ENCODE results near the gene MED8.

The MED8 gene, protein sequence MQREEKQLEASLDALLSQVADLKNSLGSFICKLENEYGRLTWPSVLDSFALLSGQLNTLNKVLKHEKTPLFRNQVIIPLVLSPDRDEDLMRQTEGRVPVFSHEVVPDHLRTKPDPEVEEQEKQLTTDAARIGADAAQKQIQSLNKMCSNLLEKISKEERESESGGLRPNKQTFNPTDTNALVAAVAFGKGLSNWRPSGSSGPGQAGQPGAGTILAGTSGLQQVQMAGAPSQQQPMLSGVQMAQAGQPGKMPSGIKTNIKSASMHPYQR

DNA sequence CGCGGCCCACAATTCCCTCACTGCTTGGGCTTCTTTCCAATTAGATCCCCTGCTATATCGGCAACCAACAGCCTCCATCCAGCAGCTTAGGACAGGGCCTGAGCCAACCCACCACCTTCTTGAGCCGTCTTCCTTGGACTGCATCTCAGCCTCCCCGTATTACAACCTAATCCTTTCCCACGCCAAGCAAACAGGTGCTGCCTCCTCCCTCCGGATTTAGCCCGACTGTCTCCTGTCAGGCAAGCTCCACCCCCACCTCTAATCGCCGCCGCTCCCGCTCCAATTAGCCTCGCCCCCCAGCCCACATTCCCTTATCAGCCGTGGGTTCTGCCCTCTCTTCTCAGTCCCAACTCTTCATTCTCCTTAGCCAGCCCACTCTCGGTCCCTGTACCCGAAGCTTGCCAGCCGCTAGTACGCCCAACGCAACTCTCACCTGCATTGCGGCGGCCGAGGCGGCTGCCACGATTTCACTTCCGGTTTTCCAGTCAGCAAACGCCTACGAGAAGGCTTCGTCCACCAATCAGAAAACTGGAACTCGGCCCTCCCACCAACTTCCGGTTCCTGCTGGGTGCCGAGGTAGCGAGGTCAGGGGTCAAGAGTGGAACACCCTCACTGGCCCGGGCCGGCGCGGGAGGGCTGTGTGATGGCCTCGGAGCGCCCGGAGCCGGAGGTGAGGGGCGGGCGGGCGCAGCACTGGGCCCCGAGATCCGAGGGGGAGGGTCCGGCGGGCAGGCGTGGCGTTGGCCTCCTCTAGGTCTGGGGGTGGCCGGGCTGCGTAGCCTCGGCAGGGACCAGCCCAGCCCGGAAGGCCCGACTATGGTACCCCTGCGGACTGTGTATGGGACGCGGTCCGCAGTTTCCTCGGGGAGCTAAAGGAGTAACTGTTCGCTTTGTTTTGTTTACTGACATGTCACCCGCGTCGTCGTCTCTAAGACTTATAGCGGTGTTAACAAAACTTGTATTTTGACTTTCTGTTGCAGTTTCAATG is at the start of gene MED8, which contains the start of gene SZT2:
Gene MED8, minus strand, starts transcription at position 475 of the 988 bp plus-strand sequence. Its CDS starts 36 bp downstream, at position 439.
Gene SZT2, plus strand, starts transcription at position 574 of the 988 bp plus-strand sequence. Its CDS starts 70 bp downstream, at position 644.
- DNase-seq (ENCODE audit: low spot score) = peak; percentile 97

DNA sequence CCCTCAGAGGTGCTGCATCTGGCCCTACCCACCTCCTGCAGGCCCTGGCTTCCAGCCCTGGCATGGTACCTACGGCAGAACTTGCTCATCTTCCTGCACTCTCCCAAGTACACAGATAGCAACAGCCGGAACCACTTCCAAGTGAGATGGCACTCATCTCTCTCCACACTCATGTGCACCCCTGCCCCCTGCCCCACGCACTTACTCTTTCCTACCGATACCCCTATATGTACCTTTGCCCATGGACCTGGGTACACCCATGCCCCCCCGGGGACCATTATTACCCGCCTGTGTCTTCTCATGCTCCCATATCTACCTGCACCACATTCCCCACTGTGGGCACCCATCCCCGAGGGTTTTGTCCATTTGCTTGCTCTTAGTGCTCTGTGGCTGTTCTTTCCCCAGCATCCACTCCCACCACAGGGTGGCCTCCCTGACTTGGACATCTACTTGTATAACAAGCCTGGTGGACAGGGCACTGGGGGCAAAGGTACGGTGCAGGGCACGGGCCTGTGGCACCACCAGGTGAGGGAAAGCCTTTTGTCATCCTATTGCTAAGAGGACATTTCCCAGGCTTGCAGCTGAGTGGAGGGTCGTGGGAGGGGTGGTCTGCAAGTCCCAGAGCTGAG is 49.5 kb upstream of the MED8 start:
- peak; percentile 59 for DNase-seq (ENCODE audit: low spot score)

DNA sequence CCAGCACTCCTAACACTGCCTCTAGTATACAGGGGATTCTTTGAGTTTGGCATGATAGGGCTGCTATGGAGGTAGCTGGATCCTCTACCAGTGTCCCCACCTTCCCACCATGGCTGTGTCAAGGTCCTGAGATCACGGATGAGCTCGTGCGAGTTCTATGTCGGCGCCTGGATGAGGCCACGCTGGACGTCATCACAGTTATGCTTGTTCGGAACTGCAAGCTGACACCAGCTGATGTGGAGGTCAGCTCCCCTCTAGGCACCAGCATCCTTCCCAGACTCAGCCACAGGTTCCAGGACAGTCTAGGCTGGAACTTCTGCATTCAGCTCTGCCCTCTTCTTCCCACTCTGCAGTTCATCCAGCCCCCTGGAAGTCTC is 49.0 kb upstream of the MED8 start:
- peak; percentile 38 for DNase-seq (ENCODE audit: low spot score)

DNA sequence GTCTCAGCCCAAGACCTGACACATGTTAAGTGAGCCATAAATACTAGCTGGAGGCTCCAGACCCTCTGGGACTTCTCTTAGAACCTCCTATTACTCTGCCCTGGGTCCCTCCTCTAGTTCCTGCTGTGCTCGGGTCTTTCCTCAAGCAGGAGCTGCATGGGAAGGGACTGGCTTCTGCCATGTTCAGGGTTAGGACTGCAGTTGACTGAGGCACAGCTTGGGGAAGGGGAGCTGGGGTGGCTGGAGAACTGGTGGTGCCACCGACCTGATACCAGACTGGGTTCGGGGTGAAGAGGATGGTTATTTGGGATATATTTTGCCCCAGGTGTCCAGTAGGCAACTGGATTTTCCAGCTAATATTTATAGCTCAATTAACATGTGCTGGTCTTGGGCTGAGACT is 48.4 kb upstream of the MED8 start:
- peak; percentile 54 for DNase-seq (ENCODE audit: low spot score)

DNA sequence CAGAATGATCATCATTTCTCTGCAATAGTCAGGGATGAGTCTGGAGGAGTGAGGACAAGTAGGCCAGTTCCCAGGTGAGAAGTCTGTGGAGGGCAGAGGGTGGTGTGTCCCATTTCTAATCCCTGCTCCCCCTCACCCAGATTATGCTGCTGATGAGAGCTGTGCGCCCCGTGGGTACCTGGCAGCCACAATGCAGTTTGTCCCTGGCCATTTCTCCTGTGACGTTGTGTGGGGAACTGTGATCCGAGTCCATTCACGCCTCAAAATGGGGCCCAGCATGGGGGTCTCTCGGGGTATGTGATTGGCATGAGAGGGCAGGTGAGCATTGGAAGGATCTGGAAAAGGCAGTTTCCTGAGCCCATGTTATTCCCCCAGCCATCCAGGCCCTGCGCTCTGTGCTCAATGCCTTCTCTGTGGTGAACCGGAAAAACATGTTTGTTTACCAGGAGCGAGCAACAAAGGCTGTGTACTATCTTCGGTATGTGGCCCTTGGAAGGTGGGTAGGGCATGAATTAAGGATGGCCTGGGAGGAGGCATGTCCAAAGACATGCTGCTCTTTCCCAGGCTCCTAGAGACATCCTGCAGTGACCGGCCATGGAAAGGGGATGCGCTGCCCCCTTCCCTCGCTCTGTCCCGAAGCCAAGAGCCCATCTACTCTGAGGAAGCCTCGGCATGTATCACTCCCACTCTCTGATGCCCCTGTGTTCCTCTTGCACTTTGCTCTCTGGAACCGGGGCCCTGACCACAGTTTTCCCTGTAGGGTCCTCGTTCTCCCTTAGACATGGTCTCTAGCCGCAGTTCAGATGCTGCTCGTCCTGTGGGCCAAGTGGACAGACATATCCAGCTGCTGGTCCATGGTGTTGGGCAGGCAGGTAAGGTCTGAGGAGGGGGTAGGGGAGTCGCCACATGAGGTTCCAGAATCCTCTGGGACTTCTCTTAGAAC is 47.7 kb upstream of the MED8 start:
- peak; percentile 56 for DNase-seq (ENCODE audit: low spot score)

DNA sequence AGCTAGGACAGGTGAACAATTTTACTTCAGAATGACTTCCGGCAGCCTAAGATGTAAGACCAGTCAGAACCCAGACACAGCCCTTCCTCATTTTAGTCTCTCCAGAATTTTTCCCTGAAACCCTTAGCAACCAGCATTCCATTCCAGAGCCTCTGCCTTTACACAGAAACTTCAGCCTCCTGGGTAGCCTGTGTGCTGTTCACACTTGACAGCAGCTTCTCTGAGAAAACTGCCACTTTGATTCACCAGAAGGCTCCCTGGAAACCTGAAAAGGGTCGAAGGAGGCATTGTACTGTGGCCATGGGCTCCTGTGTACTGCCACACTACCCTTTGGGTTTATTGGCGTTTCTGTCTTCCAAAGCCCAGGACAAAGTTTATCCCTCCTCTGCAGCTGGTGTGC is 46.8 kb upstream of the MED8 start:
- peak; percentile 34 for DNase-seq (ENCODE audit: low spot score)

DNA sequence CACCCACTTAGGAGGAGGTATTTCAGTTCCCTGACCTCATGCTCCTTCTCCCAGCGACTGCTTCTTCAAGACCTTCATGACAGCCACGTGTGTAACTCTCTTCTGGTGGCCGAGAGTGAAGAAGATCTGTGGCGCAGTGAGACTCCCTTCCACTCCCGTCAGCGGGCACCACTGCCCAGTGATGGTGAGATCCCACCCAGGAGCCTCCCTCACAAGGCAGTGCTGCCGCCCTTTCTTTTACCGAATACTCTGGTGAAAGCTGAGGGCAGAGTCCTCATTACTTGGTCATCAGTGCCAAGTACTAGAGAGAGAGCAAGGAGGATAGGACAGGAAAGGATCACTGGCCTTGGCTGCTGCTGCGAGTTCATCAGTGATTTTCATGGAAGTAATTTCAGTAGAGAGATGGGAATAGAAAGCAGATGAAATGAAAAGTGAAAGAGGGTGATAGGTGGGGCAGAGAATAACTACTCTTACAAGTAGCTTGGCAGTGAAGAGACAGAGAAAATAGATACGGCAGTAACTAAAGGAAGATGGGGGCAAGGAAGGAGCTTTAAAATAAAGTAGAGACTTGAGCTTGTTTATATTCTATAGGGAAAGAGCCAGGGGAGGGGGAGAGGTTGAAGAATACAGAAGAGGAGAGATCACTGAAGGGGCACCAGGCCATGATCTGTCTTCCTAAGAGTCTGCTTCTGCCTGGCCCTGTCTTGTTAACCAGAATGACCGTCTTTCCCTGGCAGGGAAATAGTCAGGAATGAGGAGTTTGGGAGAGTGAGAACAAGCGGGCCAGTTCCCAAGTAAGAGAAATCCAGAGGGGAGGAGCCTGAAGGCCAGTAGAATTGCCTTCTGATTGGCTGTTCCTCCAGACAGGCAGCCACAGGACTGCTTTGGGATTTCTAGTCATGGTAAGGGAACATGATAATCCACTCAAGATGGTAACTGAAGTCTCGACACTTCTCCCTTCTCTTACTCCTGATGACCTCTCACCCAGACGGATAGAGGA is 45.8 kb upstream of the MED8 start:
- DNase-seq (ENCODE audit: low spot score) = peak; percentile 59

DNA sequence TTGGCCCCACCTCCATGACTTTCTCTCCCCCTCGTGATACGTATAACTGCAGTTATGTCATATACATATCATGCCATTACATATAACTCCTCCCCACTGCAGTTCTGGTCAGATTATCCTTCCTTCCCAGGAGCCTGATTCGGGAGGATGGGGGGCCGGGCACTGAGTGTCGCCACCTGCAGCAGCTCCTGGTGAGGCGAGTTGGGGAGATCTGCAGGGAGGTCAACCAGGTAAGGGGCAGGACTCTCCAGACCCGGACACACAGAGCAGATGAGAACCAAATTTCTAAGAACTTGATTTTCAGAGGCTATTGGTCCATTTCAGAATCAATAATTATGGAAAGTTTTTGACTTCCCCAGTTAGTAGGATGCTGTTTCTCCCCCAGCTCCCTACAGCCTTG is 44.7 kb upstream of the MED8 start:
- DNase-seq (ENCODE audit: low spot score) = peak; percentile 17

DNA sequence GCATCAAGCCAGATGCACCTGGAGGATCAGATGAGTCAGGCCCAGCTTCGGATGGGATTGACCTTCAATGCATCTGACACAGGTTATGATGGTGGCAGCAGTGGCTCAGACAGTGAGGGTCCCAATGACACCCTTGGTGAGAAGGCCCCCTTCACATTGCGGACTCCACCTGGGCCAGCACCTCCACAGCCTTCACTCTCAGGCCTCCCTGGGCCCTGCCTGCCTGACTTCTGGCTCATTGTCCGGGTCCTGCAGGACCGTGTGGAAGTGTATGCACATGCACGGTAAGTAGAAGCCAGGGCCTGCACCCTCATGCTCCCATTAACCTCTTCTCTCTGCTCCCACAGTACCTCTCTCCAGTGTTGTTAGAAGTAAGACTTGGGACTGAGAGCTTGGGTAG is 43.3 kb upstream of the MED8 start:
- DNase-seq (ENCODE audit: low spot score) = no peak

DNA sequence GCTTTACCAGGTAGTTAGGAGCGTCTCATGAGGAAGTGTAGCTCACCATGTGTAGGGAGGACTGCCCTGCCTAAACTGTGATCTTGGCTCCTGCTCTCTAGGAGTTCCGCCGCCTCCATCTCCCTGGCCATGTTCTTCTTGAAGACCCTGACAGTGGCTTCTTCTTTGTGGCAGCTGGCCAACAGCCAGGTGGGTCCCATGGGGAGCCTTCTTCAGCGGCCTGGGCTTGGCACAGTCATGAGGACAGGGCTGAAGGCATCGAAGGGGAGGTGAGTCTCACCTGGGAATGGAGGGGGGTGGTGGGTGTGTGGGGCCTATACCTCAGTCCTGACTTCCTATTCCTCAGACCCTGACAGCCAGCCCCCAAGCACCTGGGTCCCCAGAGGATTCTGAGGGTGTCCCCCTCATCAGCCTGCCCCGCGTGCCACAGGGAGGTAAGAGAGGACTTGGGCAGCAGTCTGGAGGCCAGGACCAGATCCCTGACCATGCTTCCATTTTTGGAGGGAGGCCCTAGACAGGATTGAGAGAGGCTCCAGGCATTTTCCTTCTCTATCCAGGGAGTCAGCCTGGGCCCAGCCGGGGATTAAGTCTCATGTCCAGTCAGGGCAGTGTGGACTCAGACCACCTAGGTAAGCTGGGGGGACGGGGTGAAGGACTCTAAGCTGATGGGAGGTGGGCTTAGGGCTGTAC is 42.7 kb upstream of the MED8 start:
- no peak for DNase-seq (ENCODE audit: low spot score)

DNA sequence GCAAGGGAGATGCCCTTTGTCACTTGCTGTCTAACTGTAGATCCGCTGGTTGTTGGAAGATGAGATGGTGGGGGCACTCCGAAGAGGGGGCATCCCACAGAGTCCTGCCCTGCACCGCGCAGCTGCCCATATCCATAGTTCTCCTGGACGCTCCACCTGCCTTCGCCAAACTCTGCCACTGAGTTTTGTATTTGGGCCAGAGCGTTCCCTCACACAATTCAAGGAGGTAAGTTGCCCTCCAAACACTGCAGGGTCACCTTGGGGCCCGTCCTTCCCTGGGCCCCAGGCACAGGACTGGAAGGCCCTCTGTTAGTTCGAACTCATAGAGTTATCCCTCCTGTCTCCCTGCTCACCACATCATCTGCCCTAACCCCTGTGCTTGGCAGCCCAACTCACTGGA is 42.1 kb upstream of the MED8 start:
- no peak for DNase-seq (ENCODE audit: low spot score)

DNA sequence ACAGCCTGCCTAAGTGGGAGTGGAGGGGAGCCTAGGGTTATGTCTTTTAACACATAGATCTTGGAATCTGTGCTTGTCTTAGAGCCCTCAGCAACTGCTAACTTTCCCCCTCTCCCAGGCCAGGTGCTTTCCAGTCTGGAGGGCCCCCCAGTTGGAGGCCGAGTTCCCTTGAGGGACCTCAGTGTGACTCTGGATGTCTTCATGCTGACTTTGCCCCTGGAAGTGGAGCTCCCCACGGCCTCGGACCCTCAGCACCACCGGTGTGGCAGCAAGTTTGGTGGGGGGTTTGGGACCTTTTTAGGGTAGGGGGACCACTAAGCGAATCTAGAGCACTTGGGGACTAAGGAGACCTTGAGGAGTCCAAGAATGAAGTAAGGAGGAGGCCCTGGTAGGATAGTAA is 41.2 kb upstream of the MED8 start:
- DNase-seq (ENCODE audit: low spot score) = no peak

DNA sequence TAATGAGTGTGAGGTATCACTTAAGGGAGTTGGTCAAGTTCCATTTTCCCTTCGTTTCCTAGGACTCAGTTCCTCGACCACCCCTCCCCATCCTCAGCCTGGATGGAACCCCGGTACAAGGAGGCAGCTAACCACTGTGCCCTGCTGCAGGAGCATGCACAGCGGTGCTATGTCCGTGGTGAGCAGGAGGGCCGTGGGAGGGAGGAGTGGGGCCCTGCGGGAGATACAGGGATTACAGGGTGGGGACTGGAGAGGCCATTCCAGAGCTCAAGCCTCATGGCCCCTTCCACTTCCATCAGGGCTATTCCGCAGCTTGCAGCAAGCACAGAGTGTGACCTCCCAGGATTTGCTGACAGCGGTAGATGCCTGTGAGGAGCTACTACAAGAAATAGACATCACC is 38.3 kb upstream of the MED8 start:
- DNase-seq (ENCODE audit: low spot score) = no peak

DNA sequence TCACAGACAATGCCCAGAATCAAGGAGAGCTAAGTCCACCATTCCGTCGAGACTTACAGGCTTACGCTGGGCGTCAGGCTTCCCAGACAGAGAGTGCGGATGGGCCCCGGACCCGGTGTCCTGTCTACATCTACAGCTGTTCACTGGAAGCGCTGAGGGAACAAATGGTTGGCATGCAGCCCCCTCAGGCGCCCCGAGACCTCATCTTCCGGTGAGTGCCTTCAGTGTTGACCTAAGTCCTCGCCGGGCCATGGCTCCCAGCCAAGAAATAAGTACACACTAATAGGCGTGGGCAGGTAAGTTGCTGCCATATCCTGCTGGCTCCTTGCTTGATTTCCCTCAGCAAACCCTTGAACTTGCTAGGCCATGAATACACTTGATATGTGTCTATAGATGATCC is 37.9 kb upstream of the MED8 start:
- DNase-seq (ENCODE audit: low spot score) = no peak

DNA sequence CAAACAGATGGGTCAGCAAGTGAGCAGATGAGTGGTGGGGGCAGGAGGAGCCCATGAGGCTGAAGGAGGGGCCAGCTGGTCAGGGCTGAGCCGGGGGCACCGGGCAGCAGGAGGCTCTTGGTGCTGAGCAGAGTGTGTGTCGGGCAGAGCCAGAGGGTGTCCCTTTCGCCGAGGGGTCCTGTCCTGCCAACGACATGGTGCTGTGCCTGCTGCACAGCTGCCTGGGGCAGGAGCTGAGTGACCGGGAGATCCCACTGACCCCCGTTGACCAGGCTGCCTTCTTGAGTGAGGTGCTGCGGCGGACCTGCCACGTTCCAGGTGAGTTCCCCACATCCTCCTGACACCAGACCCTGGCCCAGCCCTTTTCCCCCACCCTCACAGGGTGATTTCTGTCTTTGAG is 36.6 kb upstream of the MED8 start:
- DNase-seq (ENCODE audit: low spot score) = no peak

DNA sequence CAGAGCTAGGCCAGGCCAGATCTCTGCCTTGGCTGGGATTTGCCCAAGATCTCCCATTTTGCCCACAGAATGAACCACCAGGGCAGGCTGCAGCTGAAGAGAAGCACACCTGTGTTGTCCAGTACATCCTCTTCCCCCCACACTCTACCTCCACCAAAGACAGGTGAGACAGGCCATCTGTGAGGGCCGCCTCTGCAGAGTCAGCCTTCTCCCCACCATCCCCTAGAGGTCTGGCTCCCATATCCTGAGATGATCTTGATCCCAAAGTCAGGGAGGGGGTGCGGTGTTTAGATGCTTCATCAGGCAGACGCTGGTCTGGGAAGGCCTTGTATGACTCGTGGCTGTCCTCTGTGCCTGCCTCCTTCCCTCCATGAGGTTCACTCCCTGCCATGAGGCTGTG is 35.4 kb upstream of the MED8 start:
- no peak for DNase-seq (ENCODE audit: low spot score)

DNA sequence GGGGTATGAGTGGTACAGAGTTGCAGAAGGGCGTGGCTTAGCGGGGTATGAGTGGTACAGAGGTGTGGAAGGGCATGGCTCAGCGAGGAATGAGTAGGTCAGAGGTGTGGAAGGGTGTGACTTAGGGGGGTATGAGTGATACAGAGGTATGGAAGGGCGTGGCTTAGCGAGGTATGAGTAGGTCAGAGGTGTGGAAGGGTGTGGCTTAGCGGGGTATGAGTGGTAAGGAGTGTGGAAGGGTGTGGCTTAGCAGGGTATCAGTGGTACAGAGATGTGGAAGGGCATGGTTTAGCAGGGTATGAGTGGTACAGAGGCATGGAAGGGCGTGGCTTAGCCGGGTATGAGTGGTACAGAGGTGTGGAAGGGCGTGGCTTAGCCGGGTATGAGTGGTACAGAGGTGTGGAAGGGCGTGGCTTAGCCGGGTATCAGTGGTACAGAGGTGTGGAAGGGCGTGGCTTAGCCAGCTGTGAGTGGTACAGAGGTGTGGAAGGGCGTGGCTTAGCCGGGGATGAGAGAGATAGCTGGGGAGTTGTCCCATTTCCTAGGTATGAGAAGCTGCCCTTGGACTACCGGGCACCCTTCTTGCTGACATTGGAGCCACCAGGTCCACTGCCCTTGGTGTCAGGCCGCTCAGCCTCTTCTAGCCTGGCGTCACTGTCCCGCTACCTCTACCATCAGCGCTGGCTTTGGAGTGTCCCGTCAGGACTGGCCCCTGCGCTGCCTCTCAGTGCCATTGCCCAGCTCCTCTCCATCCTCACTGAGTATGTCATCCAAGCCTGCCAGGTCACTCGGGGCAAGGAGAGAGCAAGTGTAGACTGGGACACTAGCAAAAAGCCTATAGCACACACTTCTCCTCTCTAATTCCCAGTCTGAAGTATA is 34.3 kb upstream of the MED8 start:
- DNase-seq (ENCODE audit: low spot score) = no peak

DNA sequence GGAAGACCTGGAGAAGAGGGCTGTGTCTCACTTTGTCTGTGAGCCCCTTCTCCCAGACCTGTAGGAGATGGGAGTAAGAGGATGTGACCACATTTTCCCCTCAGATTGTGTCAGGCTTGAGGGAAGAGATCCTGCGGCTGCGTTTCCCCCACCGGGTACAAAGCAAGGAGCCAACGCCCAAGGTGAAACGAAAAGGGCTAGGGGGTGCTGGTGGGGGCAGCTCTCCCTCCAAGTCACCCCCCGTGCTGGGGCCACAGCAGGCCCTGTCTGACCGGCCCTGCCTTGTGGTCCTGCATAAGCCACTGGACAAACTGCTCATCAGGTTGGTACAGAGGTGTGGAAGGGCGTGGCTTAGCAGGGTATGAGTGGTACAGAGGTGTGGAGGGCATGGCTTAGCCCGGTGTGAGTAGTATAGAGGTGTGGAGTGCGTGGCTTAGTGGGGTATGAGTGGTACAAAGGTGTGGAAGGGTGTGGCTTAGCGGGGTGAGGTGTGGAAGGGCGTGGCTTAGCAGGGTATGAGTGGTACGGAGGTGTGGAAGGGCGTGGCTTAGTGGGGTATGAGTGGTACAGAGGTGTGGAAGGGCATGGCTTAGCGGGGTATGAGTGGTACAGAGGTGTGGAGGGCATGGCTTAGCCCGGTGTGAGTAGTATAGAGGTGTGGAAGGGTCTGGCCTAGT is 33.5 kb upstream of the MED8 start:
- no peak for DNase-seq (ENCODE audit: low spot score)

Measured in left forelimb (tissue), 1 donor.